ENCODE results near the gene RFPL2.

DNA sequence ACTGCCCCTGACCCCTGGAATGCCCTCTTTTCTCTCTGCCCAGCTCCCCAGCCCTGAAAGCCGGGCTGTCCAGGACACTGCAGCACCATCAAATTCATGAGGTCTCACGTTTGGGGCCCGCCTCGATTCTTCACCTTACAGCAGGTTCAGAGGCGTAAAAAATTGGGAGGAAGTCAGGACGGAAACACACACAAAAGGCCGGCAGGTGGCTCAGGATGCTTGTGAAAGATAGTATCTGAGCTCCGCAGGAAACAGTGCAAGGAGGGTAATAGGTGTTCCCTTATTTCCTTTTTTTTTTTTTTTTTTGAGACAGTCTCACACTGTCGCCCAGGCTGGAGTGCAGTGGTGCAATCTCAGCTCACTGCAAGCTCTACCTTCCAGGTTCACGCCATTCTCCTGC, 4.1 kb downstream of the RFPL2 start:
- TF ChIP-seq FOXA1 (IDR thresholded peaks at IDR 0.05) (no peak), ARNT (IDR thresholded peaks at IDR 0.05) (no peak), SUZ12 (IDR thresholded peaks at IDR 0.05) (no peak)
